HepG2 (cell line): ENCODE results near the gene PPP2R5D. TPM values are rescaled to one million over a fixed set of nuclear protein-coding genes. Genes with fewer than 3 reads are reported as not detected.

Experiments
- ASH2L ChIP-seq: fragments of 300-600, 200-600 bp; sonication (generic); IDR thresholded peaks from 2 replicates; pipeline ENCODE4 v1.7.0; 2017; ENCODE audit warnings: low read depth, mild to moderate bottlenecking, moderate library complexity, mixed read lengths, low read length; ENCODE audit not compliant: insufficient read length
- ATAD3A ChIP-seq: sonication (generic); formaldehyde crosslinking; IDR thresholded peaks from 2 replicates; pipeline ENCODE4 v1.4.0; 2020; ENCODE audit warnings: missing genetic modification reagents
- ATM ChIP-seq: fragments of 450-650 bp; IDR thresholded peaks from 2 replicates; pipeline ENCODE4 v1.7.1; 2017; ENCODE audit warnings: mild to moderate bottlenecking, borderline replicate concordance
- EEA1 ChIP-seq: sonication (generic); formaldehyde crosslinking; IDR thresholded peaks from 2 replicates; pipeline ENCODE4 v1.5.1; 2020; ENCODE audit warnings: mild to moderate bottlenecking, missing genetic modification reagents, borderline replicate concordance
- EED ChIP-seq: sonication (generic); formaldehyde crosslinking; IDR thresholded peaks from 2 replicates; pipeline ENCODE4 v1.5.0; 2020; ENCODE audit warnings: mild to moderate bottlenecking, missing genetic modification reagents
- IRF1 ChIP-seq: sonication (generic); formaldehyde crosslinking; IDR thresholded peaks from 2 replicates; pipeline ENCODE4 v1.4.0; 2020; ENCODE audit warnings: low read depth, mild to moderate bottlenecking, missing genetic modification reagents
- JUND ChIP-seq: sonication (generic); formaldehyde crosslinking; IDR thresholded peaks from 2 replicates; pipeline ENCODE4 v1.8.0; 2022; ENCODE audit warnings: mild to moderate bottlenecking, missing genetic modification reagents
- KDM6A ChIP-seq: IDR thresholded peaks from 2 replicates; pipeline ENCODE4 v1.6.1; 2016; ENCODE audit warnings: low read depth
- MYC ChIP-seq: sonication (generic); formaldehyde crosslinking; IDR thresholded peaks from 2 replicates; pipeline ENCODE4 v1.9.0; 2021; ENCODE audit warnings: missing genetic modification reagents, borderline replicate concordance
- NFE2L2 ChIP-seq: fragments of 150-350 bp; IDR thresholded peaks from 2 replicates; pipeline ENCODE4 v1.6.1; 2014; ENCODE audit warnings: low read length
- SOX5 ChIP-seq: IDR thresholded peaks from 2 replicates; pipeline ENCODE4 v1.6.1; 2016; ENCODE audit warnings: borderline replicate concordance
- SYNCRIP ChIP-seq: fragments of 200-400 bp; formaldehyde crosslinking; IDR thresholded peaks from 2 replicates; pipeline ENCODE4 v1.6.1; 2018; ENCODE audit warnings: mild to moderate bottlenecking, low read depth, low read length; ENCODE audit not compliant: insufficient read depth
- ZBTB10 ChIP-seq: sonication (generic); formaldehyde crosslinking; IDR thresholded peaks from 2 replicates; pipeline ENCODE4 v1.4.0; 2020; ENCODE audit warnings: missing genetic modification reagents, borderline replicate concordance
- ZFP82 ChIP-seq: sonication (generic); formaldehyde crosslinking; IDR thresholded peaks from 2 replicates; pipeline ENCODE4 v1.5.1; 2020; ENCODE audit warnings: mild to moderate bottlenecking, missing genetic modification reagents, borderline replicate concordance
- ZMAT3 ChIP-seq: sonication (generic); formaldehyde crosslinking; conservative IDR thresholded peaks from 2 replicates; pipeline ENCODE4 v1.7.0; 2021; ENCODE audit warnings: missing genetic modification reagents
- ZNF597 ChIP-seq: sonication (generic); formaldehyde crosslinking; IDR thresholded peaks from 2 replicates; pipeline ENCODE4 v1.5.0; 2020; ENCODE audit warnings: missing genetic modification reagents
- ZNF605 ChIP-seq: sonication (generic); formaldehyde crosslinking; IDR thresholded peaks from 2 replicates; pipeline ENCODE4 v1.8.0; 2022; ENCODE audit warnings: mild to moderate bottlenecking, missing genetic modification reagents
- ZNF609 ChIP-seq: sonication (generic); formaldehyde crosslinking; IDR thresholded peaks from 2 replicates; pipeline ENCODE4 v1.4.0; 2020; ENCODE audit warnings: mild to moderate bottlenecking, missing genetic modification reagents, borderline replicate concordance
- ZSCAN9 ChIP-seq: IDR thresholded peaks from 2 replicates; pipeline ENCODE4 v1.6.1; 2016; ENCODE audit warnings: borderline replicate concordance
- polyA plus RNA-seq, 8 experiments: library from polyadenylated mRNA; depleted of rRNA in 3 of 8; stranded (reverse) in 7 of 8; unstranded in 1 of 8; fragments of >200 nt; fragmentation: Illumina TruSeq in 4 of 8; extraction: Trizol in 4 of 8; gene quantifications; 2 replicates each; pipeline versions ENCODE4 v1.2.1 to v1.2.3, GENCODE V29; 2011 to 2016; ENCODE audit warnings: low read depth in 4 of 8, missing spikeins in 1 of 8, mixed read lengths in 1 of 8; ENCODE audit not compliant: insufficient read depth in 1 of 8
- total RNA-seq, 5 experiments: library from RNA; depleted of rRNA; stranded (reverse); fragments of >200 nt; fragmentation: Illumina TruSeq; extraction: Trizol; gene quantifications; 2 replicates each; pipeline ENCODE4 v1.2.3, GENCODE V29; 2016; ENCODE audit warnings: low read depth in 1 of 5

The PPP2R5D gene
- total and polyA plus RNA-seq, 2 of the 13 experiments (the other 11 are each of a cell fraction or from before 2014, with no cell fraction given) = 53.7 to 60.4 TPM

- TF ChIP-seq ZFP82 (CRISPR knock-in tag) (peak; percentile 41; the same call in 1 of the 2 replicates), MYC (CRISPR knock-in tag) (peak; percentile 80; the same call in 1 of the 2 replicates), ASH2L (peak; percentile 71), ZNF597 (CRISPR knock-in tag) (no peak), KDM6A (CRISPR knock-in tag) (no peak), EEA1 (CRISPR knock-in tag) (peak; percentile 91; the same call in 1 of the 2 replicates), EED (CRISPR knock-in tag) (no peak; the same call in 1 of the 2 replicates), ZBTB10 (CRISPR knock-in tag) (no peak), IRF1 (CRISPR knock-in tag) (no peak), ZSCAN9 (no peak), JUND (0 out of 2 replicates have a peak, but pooled peaks have one; percentile 44), SYNCRIP (no peak), ZMAT3 (CRISPR knock-in tag) (no peak; the same call in 1 of the 2 replicates), SOX5 (CRISPR knock-in tag) (no peak; the same call in 1 of the 2 replicates), NFE2L2 (no peak), ATM (no peak), ATAD3A (no peak), ZNF609 (CRISPR knock-in tag) (0 out of 2 replicates have a peak, but pooled peaks have one; percentile 11), ZNF605 (CRISPR knock-in tag) (no peak)
Observed at GRCh38 chr6:43059168-43060033, 75.0 kb downstream of the PPP2R5D start, which contains the start of the genes KLC4 and MRPL2 (continued).
